GM18870 (cell line): ENCODE results near the gene OSBP2.

ENCODE experiments used
- ATAC-seq: cut with Tn5 transposase; IDR thresholded peaks from one replicate; pipeline ENCODE4 v1.9.1; 2021; ENCODE audit warnings: moderate library complexity; ENCODE audit not compliant: unreplicated experiment

The OSBP2 gene, protein sequence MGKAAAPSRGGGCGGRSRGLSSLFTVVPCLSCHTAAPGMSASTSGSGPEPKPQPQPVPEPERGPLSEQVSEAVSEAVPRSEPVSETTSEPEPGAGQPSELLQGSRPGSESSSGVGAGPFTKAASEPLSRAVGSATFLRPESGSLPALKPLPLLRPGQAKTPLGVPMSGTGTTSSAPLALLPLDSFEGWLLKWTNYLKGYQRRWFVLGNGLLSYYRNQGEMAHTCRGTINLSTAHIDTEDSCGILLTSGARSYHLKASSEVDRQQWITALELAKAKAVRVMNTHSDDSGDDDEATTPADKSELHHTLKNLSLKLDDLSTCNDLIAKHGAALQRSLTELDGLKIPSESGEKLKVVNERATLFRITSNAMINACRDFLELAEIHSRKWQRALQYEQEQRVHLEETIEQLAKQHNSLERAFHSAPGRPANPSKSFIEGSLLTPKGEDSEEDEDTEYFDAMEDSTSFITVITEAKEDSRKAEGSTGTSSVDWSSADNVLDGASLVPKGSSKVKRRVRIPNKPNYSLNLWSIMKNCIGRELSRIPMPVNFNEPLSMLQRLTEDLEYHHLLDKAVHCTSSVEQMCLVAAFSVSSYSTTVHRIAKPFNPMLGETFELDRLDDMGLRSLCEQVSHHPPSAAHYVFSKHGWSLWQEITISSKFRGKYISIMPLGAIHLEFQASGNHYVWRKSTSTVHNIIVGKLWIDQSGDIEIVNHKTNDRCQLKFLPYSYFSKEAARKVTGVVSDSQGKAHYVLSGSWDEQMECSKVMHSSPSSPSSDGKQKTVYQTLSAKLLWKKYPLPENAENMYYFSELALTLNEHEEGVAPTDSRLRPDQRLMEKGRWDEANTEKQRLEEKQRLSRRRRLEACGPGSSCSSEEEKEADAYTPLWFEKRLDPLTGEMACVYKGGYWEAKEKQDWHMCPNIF

DNA sequence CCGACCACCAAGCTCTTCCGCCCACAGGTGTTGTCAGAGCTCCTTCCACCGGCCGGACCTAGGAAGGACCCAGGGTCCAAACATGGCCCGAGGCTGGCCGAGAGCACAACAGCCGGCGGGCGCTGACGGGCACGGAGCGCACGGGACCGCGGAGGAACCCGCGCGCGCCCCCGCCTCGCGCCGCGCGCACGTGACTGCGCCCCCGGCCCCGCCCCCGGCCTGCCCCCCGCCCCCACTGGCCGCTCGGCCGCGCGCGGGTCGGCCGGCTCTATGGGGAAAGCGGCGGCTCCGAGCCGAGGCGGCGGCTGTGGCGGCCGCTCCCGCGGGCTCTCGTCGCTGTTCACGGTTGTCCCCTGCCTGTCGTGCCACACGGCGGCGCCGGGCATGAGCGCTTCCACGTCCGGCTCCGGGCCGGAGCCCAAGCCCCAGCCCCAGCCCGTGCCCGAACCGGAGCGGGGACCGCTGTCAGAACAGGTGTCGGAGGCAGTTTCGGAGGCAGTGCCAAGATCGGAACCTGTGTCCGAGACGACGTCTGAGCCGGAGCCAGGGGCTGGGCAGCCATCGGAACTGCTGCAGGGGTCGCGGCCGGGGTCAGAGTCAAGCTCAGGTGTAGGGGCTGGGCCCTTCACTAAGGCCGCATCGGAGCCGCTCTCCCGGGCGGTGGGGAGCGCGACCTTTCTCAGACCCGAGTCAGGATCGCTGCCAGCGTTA is at the start of gene OSBP2:
Gene OSBP2 (plus strand): TSS at position 235 of the 711 bp plus-strand sequence. CDS start 36 bp downstream, at position 271.
- no peak for ATAC-seq

- no peak for ATAC-seq
Measured at GRCh38 chr22:30646518-30647160, 48.0 kb upstream of the OSBP2 start.

DNA sequence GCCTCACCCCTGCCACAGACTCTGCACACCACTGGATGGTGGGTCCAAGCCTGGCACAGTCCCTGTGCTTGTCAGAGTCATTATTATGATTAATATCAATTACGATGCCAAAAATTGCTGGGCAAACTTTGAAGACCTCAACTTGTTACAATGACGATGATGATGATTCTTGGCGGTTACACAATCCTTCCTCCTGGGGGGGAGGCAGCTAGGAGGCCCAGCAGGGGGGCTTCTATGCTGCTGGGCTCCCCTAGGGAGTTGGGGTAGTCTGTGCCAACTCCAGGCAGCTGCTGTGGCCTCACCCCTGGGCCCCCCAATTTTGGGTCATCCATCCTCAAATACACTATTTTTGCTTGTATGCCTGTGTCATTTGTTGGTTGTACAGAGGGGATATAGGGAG is 47.1 kb upstream of the OSBP2 start:
- ATAC-seq: no peak

DNA sequence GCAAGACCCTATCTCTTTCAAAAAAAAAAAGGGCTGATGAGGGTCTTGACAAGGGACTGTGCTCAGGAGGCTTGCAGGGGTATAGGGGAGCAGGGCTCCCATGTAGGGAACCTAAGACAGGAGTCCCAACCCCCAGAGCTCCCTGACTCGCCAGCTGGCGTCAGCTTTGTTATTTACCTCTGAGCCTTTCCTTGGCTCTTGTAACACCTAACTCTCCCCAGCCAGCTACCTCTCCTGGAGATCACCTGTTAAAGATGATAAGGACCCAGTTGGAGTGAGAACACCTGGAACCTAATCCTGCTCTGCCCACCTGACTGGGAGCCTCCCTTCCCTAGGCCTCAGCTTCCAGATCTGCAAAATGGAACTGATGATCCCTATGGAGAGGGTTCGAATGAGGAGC is 45.8 kb upstream of the OSBP2 start:
- no peak for ATAC-seq

DNA sequence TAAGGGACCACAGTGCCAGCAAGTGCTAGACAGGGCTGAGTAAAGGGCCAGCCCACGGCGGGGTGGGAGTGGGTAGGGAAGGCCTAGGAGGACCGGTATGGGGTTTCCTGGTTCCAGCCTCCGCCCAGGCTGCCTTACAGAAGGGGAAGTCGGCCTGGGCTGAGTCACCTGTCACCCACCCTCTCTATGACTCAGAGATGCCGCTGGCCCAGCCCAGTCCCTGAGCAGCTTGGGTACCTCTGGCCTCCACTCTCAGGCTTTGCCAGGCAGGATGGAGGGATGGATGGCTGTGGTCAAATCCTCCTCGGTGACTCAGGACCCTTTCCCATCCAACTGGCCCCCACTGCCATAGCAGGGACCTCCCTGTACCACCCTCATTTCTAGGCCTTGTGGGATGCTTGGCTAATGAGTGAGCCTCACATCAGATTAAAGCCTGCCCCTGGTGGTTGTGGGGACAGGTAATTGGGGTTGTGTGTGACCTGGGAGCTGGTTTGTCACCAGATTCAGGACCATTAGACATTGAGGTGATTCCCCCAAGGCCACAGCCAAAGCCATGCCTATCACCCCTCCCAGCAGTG is 45.2 kb upstream of the OSBP2 start:
- no peak for ATAC-seq

DNA sequence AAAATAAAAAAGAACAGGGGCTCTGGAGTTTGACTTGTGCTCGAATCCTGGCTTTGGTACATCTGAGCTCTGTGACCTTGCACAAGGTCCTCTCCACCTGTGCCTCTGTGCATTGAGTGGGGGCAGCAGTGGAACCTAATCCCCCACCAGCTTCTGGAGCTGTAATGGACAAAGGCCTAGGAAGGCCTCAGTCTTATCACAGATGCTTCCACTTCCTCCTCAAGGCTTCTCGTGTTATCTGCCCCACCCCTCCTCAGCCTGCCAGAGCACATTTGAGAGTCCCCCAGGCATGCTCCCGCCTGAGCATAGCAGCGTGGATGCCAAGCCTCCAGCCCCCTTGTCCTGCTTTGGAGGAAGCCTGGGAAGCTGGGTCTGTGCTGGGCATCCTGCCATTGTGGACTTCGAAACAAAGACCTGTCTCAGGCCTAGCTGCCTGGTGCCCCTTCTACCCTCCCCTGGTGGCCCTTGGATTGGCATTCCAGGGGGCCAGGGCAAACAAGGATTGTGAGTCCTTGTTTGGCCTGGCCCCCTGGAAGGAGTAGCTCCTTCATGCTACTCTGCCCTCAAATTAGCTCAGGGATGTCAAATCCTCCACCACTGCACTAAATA is 44.1 kb upstream of the OSBP2 start:
- ATAC-seq: no peak

DNA sequence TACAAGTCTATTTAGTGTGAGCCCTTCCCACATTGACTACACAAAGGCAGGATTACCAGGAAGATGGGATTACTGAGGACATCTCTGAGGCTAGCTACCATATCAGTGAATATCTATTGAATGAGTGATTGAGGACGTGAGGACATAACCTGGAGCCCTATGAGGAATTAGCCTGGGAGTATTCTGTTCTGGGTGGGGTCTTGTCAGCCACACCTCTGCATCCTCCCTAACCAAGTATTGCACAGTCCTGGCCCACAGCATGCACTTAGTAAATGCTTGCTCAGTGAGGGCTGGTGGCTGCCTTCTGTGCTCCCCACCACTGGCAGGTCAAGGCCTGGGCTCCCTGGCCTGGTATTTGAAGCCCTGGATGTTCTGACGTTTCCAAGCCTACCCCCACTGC is 41.8 kb upstream of the OSBP2 start:
- ATAC-seq: no peak

DNA sequence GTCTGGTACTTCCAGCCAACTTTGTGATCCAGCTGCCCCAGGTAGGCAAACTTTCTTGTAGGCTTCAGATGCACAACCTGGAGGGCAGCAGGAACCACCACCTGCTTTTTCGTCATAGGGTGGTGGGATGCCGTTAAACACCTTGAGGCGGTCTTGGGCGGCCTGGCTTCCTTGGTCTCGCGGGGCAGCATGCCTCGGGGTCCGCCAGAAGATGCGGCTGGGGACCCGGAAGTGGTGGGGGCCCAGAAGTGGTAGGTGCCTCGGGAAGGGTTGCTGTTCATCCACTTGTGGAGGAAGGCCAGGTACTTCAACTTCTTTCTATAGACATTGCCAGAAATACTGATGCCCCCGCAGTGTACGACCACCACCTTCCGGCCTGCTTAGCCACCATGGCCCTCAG is 40.3 kb upstream of the OSBP2 start:
- no peak for ATAC-seq

- no peak for ATAC-seq
Measured at GRCh38 chr22:30655532-30655931, 39.1 kb upstream of the OSBP2 start.

- no peak for ATAC-seq
Measured at GRCh38 chr22:30662040-30662439, 32.6 kb upstream of the OSBP2 start.

- ATAC-seq: no peak
Measured at GRCh38 chr22:30664798-30665197, 29.9 kb upstream of the OSBP2 start.

DNA sequence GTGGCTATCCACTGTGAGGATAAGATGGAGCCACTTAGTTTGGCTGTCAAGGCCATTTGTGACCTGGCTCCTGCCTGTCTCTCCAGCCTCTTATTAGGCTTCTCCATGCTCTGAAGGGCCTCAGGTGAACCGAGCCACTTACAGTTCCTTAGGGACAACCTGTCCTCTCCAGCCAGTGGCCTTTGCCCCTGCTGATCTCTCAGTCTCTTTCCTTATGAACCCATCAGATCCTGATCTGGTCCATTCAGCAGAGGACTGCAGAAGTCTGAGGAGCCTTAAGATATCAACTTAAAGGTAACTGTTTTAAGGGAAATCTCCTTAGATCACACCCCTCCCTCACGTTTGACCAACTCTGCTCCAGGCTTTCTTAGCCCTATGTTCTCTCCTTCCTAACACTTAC is 29.4 kb upstream of the OSBP2 start:
- no peak for ATAC-seq

DNA sequence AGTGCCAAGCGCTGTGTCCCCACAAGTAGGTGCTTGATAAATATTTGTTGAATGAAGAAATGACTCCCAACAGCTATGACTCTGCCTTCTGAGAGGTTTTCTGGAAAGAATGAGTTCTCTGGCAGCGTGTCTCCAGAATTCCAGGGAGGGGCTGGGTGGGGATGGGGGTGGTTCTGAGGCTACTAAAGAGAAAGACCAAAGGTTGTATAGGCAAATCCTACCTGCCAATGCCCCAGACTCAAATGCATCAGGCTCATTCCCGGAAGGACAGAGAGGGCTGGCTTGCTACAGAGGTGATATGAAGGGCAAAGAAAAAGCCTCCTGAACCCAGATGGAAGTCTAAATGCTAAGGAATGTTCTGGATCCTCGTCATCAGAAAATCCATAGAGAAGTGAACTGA is 28.9 kb upstream of the OSBP2 start:
- no peak for ATAC-seq

DNA sequence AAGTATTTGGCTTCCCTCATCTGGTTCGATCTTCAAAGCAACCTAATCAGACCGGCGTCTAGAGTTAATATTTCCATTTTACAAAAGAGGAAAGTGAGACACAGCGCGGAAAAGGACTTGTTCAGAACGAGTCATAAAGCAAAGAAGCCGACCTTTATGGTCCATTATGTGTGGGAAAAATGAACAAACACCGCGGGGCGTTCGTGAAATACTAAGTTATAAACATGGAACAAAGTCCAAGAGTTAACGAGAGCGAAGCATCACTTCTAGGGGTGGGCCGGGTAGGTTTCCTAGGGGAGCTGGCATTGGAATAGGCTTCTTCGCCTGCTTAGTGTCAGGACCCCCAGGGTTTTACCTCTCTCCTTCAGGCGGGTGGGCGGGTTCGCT is 27.6 kb upstream of the OSBP2 start:
- no peak for ATAC-seq

DNA sequence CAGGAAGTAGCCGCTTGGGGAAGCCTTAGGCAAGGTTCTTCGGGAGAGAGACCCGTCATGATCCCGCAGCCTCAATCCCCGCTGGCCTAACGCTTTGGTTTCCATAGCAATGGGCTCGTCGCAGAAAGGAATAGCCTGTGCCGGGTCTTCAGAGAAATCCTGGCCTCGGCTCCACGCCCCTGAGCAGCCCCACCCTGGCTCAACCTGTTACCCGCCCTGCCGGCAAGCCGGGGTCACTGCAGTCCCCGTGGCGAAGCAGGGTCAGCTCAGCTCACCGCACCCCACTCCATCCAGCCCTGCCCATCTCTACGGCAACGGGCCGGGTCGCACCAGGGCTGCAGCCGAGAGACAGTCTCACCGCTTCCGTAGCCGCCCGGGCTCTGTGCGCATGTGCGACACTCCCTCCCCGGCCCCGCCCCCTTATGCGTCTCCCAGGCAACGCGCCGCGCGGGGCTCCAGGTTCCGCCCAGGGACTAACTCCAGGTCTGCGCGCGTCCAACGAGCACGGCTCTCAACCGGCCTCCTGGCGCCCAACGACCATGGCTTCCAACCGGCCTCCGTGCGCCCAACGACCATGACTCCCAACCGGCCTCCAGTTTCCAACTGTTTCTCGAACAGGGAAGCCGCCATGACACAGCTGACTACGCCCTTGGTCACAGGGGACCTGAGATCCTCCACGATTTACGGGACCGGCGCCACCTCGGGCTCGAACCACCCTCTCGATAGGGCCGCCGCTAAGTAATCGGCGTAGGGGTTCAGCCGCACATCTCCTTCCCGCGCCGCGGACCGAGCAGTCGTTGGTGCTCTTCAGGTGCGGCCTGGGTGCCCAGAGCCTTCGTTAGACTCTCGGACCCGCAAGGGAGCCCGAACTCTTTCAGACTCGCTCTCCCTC is 26.9 kb upstream of the OSBP2 start, which contains the start of gene DUSP18:
Gene DUSP18 (minus strand): TSS at position 382 of the 892 bp plus-strand sequence. CDS start 3,872 bp downstream, outside the sequence.
- ATAC-seq: peak; percentile 75

DNA sequence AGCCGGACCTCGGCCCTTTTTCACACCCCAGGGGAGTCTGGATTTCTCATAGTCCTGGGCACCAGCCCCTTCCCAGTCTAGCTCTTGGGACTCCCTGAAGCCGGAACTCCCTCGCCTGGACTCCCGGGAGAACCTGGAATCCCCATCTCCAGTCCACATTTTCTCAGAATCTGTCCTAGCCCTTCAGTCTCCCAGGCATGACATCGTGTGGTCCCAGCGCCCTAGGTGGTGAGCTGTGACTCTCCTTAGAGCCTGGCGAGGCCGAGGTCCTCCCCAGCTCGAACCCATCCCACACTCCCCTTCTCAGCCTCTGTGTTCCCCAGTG is 26.3 kb upstream of the OSBP2 start:
- no peak for ATAC-seq

GRCh38 chr22:30671071-30671470 is 23.6 kb upstream of the OSBP2 start:
- ATAC-seq: no peak

GRCh38 chr22:30673136-30673535 is 21.5 kb upstream of the OSBP2 start:
- no peak for ATAC-seq

DNA sequence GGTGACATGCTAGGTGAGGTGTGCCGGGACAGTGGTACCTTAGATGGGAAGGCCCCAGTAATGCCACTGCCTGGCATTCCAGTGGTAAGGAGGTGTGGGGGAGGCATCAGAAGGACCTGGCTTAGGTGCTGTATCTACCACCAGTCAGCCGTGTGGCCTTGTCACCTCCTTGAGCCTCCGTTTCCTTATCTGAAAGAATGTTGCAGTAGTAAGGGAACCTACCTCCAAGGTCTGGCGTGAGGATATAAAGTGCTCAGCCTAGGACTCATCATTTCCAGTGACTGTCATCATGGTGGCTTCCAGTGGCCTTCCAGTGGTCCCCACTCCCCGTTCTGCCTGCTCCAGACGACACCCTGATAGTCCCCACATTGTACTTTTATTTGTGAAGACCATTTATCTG is 20.2 kb upstream of the OSBP2 start:
- no peak for ATAC-seq
